Kidney epithelial cell (primary cell): Measurements from ENCODE around the gene BOD1L1. TPM values are rescaled to one million over a fixed set of nuclear protein-coding genes. Genes with fewer than 3 reads are reported as not detected.

Source experiments
- DNase-seq: peaks from one replicate; pipeline ENCODE4 v3.0.0-alpha.2; 2010; ENCODE audit warnings: low read depth
- H3K27me3 ChIP-seq: 2 replicates; pipeline ENCODE4 v1.6.0; 2011; ENCODE audit warnings: low read length; ENCODE audit not compliant: control insufficient read depth, insufficient read depth
- H3K36me3 ChIP-seq: 2 replicates; pipeline ENCODE4 v1.5.1; 2011; ENCODE audit warnings: low read length; ENCODE audit not compliant: control insufficient read depth, insufficient read depth
- H3K4me3 ChIP-seq: 2 replicates; pipeline ENCODE4 v1.5.1; 2011; ENCODE audit warnings: low read depth, mild to moderate bottlenecking, control low read depth, low read length
- total RNA-seq: library from RNA; depleted of rRNA; stranded (reverse); fragments of >200 nt; gene quantifications from 2 replicates; pipeline ENCODE4 v1.2.3, GENCODE V29; 2015
- TF ChIP-seq, protein P1 (sequence below): IDR thresholded peaks from 2 replicates; pipeline ENCODE4 v1.5.1; 2011; ENCODE audit warnings: mild to moderate bottlenecking, moderate library complexity, low read length, control low read depth, inconsistent platforms; ENCODE audit not compliant: insufficient read depth, poor library complexity, severe bottlenecking

BOD1L1 gene
- total RNA-seq, 1 donor from 2014 or later: 35.2 TPM

GRCh38 chr4:13584481-13584880 lies 43.0 kb downstream of the BOD1L1 start:
- TF ChIP-seq, protein P1, sequence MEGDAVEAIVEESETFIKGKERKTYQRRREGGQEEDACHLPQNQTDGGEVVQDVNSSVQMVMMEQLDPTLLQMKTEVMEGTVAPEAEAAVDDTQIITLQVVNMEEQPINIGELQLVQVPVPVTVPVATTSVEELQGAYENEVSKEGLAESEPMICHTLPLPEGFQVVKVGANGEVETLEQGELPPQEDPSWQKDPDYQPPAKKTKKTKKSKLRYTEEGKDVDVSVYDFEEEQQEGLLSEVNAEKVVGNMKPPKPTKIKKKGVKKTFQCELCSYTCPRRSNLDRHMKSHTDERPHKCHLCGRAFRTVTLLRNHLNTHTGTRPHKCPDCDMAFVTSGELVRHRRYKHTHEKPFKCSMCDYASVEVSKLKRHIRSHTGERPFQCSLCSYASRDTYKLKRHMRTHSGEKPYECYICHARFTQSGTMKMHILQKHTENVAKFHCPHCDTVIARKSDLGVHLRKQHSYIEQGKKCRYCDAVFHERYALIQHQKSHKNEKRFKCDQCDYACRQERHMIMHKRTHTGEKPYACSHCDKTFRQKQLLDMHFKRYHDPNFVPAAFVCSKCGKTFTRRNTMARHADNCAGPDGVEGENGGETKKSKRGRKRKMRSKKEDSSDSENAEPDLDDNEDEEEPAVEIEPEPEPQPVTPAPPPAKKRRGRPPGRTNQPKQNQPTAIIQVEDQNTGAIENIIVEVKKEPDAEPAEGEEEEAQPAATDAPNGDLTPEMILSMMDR: no peak
- DNase-seq: no peak
- Histone ChIP-seq H3K36me3 (peaks cover 3% of the 10 kb centered on the region), H3K4me3 (no peak overlapping the region), H3K27me3 (no peaks in the 10 kb centered on the region)

- H3K4me3 ChIP-seq: no peak overlapping the region
- H3K27me3 ChIP-seq: no peaks in the 10 kb centered on the region
- no peak for DNase-seq
- peaks cover 1% of the 10 kb centered on the region for H3K36me3 ChIP-seq
- TF ChIP-seq, protein P1: no peak
Observed at GRCh38 chr4:13580036-13580435, 47.5 kb downstream of the BOD1L1 start.

GRCh38 chr4:13577660-13578059 lies 49.9 kb downstream of the BOD1L1 start:
- Histone ChIP-seq H3K36me3 (peaks cover 1% of the 10 kb centered on the region), H3K27me3 (no peaks in the 10 kb centered on the region), H3K4me3 (no peak overlapping the region)
- DNase-seq: no peak
- TF ChIP-seq, protein P1: no peak

DNA sequence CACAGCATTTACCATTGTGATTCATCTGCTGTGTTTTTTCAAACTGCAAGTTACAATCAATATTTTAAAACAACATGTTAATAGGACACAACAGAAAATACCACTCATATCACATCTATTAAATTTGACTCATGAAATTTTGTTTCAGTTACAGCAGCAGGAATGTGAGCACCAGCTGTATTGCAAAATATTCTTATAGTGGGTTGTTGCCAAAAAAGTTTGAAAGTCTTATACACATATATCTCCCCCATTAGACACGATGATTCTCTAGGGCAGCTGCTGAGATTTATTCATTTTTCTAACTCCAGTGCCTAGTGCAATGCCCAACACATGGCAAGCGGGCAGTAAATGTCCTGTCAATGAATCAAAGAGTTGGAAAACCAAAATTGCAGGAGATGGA lies 56.6 kb downstream of the BOD1L1 start:
- Histone ChIP-seq H3K36me3 (peaks cover 3% of the 10 kb centered on the region), H3K4me3 (no peak overlapping the region), H3K27me3 (no peaks in the 10 kb centered on the region)
- TF ChIP-seq, protein P1: no peak
- DNase-seq: no peak

- no peak for DNase-seq
- no peaks in the 10 kb centered on the region for H3K27me3 ChIP-seq
- no peak overlapping the region for H3K4me3 ChIP-seq
- TF ChIP-seq, protein P1: no peak
- peaks cover 3% of the 10 kb centered on the region for H3K36me3 ChIP-seq
Observed at GRCh38 chr4:13567125-13567524, 60.4 kb downstream of the BOD1L1 start.

DNA sequence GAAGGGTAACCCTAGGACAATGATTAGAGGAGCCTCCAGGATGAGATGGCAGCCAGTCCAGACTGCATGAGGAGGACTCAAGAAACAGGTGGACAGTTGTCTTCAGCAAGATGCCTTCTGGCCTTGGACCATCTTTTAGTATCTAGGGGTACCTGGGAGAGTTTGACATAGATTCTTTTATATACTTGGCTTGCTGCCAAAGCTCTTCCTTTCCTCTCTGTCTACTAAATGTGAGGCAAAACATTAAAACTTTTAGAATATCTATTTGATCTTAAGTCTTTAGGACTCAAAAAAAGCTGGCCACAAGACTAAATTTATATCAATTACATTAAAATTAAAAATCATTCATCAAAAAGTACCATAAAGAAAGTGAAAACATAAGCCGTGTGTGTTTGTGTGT lies 64.6 kb downstream of the BOD1L1 start:
- no peaks in the 10 kb centered on the region for H3K27me3 ChIP-seq
- TF ChIP-seq, protein P1: no peak
- DNase-seq: no peak
- no peaks in the 10 kb centered on the region for H3K36me3 ChIP-seq
- H3K4me3 ChIP-seq: no peak overlapping the region
